Stimulated activated CD4-positive, alpha-beta T cell treated with anti-CD3 and anti-CD28 coated beads, Interleukin-12 subunit alpha, Interleukin-12 subunit beta, amount 100 ng/mL, for 48 hours (primary cell): ENCODE measurements around the gene CDK18.

Source experiments
- DNase-seq, 3 donors: peaks; one replicate each; pipeline ENCODE4 v3.0.0-alpha.2; 2020; ENCODE audit warnings: low read depth in 2 of 3, low spot score in 1 of 3

CDK18 gene

GRCh38 chr1:205568135-205568468, 63.6 kb downstream of the CDK18 start:
- DNase-seq = no peak

DNA sequence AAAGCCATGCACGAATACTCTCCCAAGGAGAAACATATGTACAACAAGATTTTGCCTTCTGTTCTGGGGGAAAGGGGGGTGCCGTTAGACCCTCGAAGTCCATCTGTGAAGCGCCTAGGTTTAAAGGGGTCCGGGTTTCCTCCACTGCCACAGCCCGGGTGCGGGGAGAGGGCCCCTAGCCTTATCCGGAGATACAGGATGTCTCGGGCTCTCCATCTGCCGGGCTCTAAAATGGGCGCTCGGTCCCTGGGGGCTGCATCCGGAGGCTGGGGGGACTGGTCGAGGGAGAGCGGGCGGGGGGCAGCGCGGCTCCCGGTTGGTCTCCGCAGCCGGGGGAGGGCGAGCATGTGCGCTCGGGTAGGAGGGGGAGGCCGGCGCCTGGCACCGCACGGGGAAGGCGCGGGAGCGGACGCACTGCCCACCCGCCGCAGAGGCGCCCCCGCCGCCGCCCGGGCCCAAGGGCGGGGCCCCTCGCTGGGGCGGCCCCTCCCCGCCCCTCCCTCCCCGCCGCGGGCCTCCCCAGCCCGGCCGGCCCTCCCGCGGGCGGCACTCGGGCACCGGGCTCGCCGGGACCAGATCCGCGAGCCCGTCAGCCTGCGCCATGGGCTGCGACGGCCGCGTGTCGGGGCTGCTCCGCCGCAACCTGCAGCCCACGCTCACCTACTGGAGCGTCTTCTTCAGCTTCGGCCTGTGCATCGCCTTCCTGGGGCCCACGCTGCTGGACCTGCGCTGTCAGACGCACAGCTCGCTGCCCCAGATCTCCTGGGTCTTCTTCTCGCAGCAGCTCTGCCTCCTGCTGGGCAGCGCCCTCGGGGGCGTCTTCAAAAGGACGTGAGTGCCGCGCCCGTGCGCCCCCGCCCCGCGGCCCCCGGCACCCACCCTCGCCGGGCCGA, 64.2 kb downstream of the CDK18 start:
- no peak for DNase-seq

DNA sequence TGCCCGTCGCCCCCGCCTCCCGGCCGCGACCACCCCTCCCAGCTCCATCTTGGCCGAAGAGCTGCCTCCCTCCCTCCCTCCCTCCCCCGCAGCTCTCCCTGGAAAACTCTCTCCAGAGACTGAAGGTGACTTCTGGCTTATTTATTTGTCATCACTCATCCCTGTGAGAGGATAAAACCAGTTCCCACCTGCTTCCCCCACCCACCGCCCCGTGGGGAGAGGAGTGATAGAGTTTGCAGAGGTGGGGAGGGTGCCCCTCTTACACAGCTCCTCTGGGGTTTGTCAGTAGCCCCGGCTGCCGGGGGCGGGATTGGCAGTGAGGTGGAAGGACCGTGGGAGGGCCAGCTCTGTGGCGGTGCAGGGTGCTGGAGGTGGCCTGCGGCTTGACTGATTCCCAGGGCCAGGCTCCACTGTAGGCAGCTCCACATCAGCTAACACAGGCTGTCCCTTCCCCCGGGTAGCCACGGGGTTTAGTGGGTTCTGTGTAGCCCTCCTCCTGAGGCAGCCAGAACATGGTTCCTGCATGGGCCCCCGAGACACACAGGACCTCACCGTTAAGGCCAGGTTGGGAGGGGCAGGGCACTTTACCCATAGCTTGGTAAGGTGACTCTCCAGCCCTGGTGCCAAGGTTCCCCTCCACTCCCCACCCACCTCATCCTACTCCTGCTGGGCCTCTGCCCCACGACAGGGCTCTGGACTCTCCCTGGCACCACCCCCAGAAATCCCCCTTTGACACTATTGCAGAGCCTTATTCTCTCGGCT, 65.1 kb downstream of the CDK18 start:
- DNase-seq = no peak

DNA sequence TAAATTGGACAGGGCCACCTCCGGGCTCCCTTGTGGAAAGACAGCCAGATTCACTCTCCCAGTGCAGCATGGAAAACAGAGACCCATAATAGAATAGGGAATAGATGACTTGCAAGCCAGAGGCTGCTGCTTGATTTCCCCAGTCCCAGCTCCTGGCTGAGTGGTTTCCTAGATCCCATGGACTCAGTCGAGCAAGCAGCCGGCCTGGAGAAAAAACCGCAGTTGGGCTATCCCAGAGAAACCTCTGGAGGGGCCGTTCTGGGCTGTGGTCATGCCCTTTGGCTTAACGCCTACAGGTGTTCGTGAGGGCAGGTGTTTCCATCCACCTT, 65.7 kb downstream of the CDK18 start:
- no peak for DNase-seq

DNA sequence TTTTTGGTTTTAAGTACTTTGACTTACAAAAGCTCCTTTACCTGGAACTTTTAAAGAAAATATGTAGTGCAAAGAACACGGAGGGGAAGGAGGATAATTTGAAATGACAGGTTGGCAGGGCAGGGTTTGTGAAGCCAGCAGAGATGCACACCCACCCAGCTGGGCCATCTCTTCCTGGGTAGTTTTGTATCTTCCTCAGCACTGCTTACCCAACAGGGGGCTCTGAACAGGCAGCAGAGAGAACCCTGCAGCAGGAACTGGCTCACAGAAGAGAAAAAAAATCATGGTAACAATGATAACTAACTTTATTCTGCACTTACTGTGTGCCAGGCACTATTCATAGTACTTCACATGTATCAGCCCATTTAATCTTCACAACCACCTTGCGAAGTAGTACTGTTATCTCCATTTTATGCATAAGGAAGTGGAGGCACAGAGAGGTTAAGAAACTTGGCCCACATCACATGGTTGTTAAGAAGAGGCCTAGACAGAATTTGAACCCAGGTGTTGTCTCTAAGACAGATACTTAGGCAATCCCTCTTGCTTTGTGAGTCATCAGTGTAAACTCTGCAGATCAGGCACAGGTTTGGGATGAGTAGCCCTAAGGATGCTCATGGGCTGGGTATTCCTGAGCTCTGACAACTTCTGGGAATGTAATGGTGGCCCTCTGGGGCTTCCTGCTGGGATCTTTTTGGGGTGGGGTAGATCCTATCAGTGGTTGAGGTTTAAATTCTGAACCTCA, 66.5 kb downstream of the CDK18 start:
- no peak for DNase-seq

DNA sequence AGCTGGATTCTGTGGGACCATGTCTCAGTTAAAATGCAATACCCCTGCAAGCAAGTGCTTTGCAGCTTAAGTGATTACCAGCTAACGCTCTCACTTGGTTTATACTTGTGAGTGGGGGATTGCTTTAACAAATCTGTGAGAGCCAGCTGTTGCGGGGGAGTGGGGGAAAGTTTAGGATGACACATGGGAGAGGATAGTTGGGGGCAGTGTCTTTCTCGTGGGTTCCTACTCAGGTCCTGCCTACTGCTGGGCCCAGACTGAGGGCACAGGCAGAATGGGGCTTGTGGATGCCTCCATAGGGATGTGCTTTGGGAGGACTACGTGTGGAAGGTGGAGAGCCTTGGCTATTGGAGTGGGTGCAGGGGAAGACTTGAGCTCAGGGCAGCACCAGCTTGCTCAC, 67.3 kb downstream of the CDK18 start:
- DNase-seq = no peak

GRCh38 chr1:205572421-205572820, 68.0 kb downstream of the CDK18 start:
- no peak for DNase-seq

GRCh38 chr1:205575294-205575885, 70.9 kb downstream of the CDK18 start:
- DNase-seq = no peak

GRCh38 chr1:205576011-205576410, 71.5 kb downstream of the CDK18 start:
- DNase-seq = no peak

- no peak for DNase-seq
Observed at GRCh38 chr1:205576805-205577761, 72.6 kb downstream of the CDK18 start.

GRCh38 chr1:205577874-205578658, 73.6 kb downstream of the CDK18 start:
- DNase-seq = no peak

- DNase-seq = no peak
Observed at GRCh38 chr1:205578780-205579571, 74.5 kb downstream of the CDK18 start.

- no peak for DNase-seq
Observed at GRCh38 chr1:205579711-205580110, 75.2 kb downstream of the CDK18 start.

DNA sequence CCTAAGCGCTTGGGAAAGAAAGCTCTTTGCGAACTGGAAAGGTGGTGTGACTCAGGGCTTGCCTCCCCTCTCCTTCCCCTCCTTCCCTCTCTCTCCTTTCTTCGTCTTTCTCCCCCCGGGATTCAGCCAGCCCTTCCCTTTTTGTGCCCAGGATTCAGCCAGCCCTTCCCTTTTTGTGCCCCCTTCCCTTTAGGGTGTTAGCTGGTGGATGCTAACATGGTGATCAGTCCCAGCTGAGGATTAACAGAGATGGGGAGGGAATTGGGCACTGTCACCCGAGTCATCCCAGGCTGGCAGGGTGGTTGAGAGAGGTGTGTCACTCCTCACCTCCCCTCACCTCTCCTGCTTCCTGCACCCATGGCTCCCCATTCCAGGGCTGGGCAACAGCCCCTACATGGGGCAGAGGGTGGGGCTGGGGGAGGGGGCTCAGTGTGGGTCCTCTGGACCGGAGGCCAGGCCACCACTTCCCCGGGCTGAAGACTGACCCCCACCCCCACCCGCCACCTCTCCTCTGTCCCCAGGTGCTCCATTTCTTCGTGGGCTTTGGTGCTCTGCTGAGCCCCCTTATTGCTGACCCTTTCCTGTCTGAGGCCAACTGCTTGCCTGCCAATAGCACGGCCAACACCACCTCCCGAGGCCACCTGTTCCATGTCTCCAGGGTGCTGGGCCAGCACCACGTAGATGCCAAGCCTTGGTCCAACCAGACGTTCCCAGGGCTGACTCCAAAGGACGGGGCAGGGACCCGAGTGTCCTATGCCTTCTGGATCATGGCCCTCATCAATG, 75.9 kb downstream of the CDK18 start:
- DNase-seq = no peak

- no peak for DNase-seq
Observed at GRCh38 chr1:205580923-205581180, 76.4 kb downstream of the CDK18 start.

GRCh38 chr1:205581321-205581980, 77.0 kb downstream of the CDK18 start:
- no peak for DNase-seq

GRCh38 chr1:205582046-205582445, 77.6 kb downstream of the CDK18 start:
- DNase-seq = no peak
